ACC112 (cell line): ENCODE results near the gene EMC9.

Experiments
- H2AFZ ChIP-seq: fragments of 200-600 bp; sonication (generic); one replicate; pipeline ENCODE4 v1.6.0; 2017; ENCODE audit warnings: antibody characterized with exemption, low read length; ENCODE audit not compliant: unreplicated experiment
- H3K27ac ChIP-seq: fragments of 200-600 bp; sonication (generic); 2 replicates; pipeline ENCODE4 v1.5.1; 2014; ENCODE audit warnings: low read depth, mild to moderate bottlenecking, antibody characterized with exemption, low read length, moderate library complexity
- H3K27me3 ChIP-seq: fragments of 200-600 bp; sonication (generic); 2 replicates; pipeline ENCODE4 v1.6.1; 2014; ENCODE audit warnings: mild to moderate bottlenecking, antibody characterized with exemption, low read length, moderate library complexity, mixed read lengths; ENCODE audit not compliant: insufficient read depth
- H3K36me3 ChIP-seq: fragments of 200-600 bp; sonication (generic); 2 replicates; pipeline ENCODE4 v1.6.1; 2016; ENCODE audit warnings: mild to moderate bottlenecking, antibody characterized with exemption, low read length, moderate library complexity, mixed read lengths; ENCODE audit not compliant: insufficient read depth
- H3K4me1 ChIP-seq: fragments of 200-600 bp; sonication (generic); one replicate; pipeline ENCODE4 v1.6.1; 2016; ENCODE audit warnings: low read length, mixed read lengths; ENCODE audit not compliant: insufficient read depth, unreplicated experiment, control insufficient read depth
- H3K4me3 ChIP-seq: fragments of 200-600 bp; sonication (generic); 2 replicates; pipeline ENCODE4 v1.5.1; 2014; ENCODE audit warnings: mild to moderate bottlenecking, low read depth, low read length
- H3K79me2 ChIP-seq: fragments of 200-600 bp; sonication (generic); one replicate; pipeline ENCODE4 v1.6.0; 2016; ENCODE audit warnings: low read length; ENCODE audit not compliant: control insufficient read depth, unreplicated experiment, insufficient read depth

The EMC9 gene

GRCh38 chr14:24138396-24139271 lies 2.8 kb downstream of the EMC9 start:
- peaks cover 46% of the 10 kb centered on the region for H3K79me2 ChIP-seq
- H3K4me3 ChIP-seq = peak overlapping the region; percentile 94; the same call in 1 of the 2 replicates
- H3K27ac ChIP-seq = 0 out of 2 replicates have a peak overlapping the region, but pooled peaks have one; percentile 9
- H3K36me3 ChIP-seq = peaks cover 14% of the 10 kb centered on the region
- no peak overlapping the region for H2AFZ ChIP-seq
- H3K27me3 ChIP-seq = no peaks in the 10 kb centered on the region
- peaks cover 40% of the 10 kb centered on the region for H3K4me1 ChIP-seq

DNA sequence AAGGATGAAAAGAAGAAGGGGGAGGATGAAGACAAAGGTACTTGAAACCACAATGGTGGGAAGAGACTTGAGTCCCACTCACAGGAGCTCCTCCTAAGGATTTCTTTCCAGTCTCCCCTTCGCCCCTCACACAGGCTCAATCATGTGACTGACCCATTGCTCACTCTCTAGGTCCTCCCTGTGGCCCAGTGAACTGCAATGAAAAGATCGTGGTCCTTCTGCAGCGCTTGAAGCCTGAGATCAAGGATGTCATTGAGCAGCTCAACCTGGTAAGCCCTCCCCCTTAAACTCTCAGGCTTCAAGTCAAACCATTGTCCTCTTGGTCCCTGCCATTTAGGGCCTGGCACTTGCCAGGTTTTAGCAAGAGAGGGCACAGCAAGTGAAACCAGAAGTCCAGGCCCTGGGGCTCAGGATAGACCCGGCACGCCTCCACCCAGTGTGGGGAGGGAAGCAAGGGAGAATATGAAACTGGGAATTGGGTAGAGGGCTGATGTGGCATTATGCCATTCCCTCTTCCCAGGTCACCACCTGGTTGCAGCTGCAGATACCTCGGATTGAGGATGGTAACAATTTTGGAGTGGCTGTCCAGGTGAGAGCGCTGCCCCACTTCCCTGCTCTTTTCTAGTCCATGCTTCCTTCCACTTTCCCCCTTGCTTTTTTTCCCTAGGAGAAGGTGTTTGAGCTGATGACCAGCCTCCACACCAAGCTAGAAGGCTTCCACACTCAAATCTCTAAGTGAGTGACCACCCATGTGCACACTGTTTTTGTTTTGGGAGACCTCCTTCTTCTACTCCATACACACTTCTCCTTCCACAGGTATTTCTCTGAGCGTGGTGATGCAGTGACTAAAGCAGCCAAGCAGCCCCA lies 3.6 kb downstream of the EMC9 start:
- peaks cover 31% of the 10 kb centered on the region for H3K4me1 ChIP-seq
- H3K79me2 ChIP-seq = peaks cover 46% of the 10 kb centered on the region
- peaks cover 9% of the 10 kb centered on the region; the same call in 1 of the 2 replicates for H3K36me3 ChIP-seq
- no peak overlapping the region for H2AFZ ChIP-seq
- H3K27ac ChIP-seq = no peak overlapping the region
- H3K4me3 ChIP-seq = peak overlapping the region; percentile 93
- no peaks in the 10 kb centered on the region for H3K27me3 ChIP-seq

DNA sequence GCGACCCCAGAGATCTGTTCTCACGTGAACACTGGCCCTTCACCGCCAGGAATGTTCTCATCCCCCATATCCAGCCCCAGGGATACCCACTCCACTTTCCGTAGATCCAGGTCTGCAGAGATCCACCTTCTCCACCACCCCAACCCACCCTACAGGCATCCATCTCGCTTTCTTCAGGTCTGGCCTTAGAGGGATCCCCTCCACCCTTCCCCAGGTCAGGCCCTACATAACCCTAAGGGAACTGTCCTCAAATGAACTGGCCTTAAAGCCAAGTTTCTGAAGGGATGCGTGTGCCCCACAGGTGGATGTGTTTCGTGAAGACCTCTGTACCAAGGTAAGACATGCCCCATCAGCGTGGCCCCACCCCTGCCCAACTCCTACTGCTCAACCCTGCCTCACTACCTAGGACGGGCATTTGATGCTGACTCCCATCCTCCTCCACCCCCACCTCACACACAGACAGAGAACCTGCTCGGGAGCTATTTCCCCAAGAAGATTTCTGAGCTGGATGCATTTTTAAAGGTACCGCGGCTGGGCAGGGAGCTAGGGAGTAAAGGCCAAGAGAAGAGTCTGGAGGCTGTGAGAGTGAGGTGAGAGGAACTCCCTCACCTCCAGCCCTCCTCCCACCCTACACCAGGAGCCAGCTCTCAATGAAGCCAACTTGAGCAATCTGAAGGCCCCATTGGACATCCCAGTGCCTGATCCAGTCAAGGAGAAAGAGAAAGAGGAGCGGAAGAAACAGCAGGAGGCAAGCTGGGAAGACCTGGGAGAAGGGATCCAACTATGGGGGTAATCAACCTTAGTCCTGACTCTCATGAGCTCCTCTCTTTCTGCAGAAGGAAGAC lies 4.5 kb downstream of the EMC9 start:
- H3K36me3 ChIP-seq = peaks cover 6% of the 10 kb centered on the region; the same call in 1 of the 2 replicates
- H3K4me3 ChIP-seq = peak overlapping the region; percentile 93
- peaks cover 46% of the 10 kb centered on the region for H3K79me2 ChIP-seq
- no peaks in the 10 kb centered on the region for H3K27me3 ChIP-seq
- H3K4me1 ChIP-seq = peaks cover 30% of the 10 kb centered on the region
- no peak overlapping the region for H3K27ac ChIP-seq
- no peak overlapping the region for H2AFZ ChIP-seq

- Histone ChIP-seq H3K79me2 (peaks cover 45% of the 10 kb centered on the region), H2AFZ (peak within 1 kb of the TSS; percentile 62), H3K27me3 (no peaks in the 10 kb centered on the region), H3K4me3 (peak within 1 kb of the TSS; percentile 93), H3K36me3 (peaks cover 6% of the 10 kb centered on the region; the same call in 1 of the 2 replicates), H3K27ac (peak within 1 kb of the TSS; percentile 54; the same call in 1 of the 2 replicates), H3K4me1 (peaks cover 30% of the 10 kb centered on the region)
These were observed 5.3 kb downstream of the EMC9 start, which contains the start of gene PSME1 for GRCh38 chr14:24135834-24136683. TSS of gene PSME1 (plus strand) at chr14:24136194. CDS start at chr14:24136263, 69 bp downstream.

DNA sequence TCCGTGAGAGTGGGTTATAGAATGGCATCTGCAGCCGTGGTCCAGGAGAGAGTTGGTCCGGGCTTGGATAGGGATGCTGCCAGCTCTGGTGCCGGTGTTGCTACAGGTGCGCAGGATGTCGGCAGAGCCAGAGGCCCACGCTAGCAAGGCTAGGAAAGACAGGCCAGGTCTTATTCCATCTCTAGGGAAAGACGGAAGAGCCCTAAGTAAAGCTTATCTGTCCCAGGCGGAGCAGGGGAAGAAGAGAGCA lies 5.9 kb downstream of the EMC9 start:
- no peak overlapping the region for H3K27ac ChIP-seq
- H3K27me3 ChIP-seq = no peaks in the 10 kb centered on the region
- H3K4me3 ChIP-seq = peak overlapping the region; percentile 93
- H3K4me1 ChIP-seq = peaks cover 30% of the 10 kb centered on the region
- H3K36me3 ChIP-seq = peaks cover 6% of the 10 kb centered on the region; the same call in 1 of the 2 replicates
- H3K79me2 ChIP-seq = peaks cover 40% of the 10 kb centered on the region
- peak overlapping the region; percentile 50 for H2AFZ ChIP-seq

DNA sequence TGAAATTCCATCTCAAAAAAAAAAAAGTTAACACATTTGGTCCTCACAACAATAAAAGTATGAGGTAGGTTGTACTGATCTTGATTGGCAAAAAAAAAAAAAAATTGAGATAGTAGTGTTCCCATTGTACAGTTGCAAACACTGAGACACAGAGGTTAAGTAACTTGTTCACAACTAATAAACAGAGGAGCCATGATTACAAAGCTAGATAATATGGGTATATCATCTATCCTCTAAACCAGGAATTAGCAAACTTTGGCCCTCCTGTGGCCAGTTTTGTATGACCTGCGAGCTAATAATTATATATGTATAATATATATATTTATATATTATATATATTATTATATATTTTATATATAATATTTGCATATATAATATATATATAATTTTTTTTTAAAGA lies 7.7 kb downstream of the EMC9 start:
- no peaks in the 10 kb centered on the region for H3K27me3 ChIP-seq
- H3K4me3 ChIP-seq = no peak overlapping the region
- H2AFZ ChIP-seq = no peak overlapping the region
- no peak overlapping the region for H3K27ac ChIP-seq
- H3K4me1 ChIP-seq = peaks cover 18% of the 10 kb centered on the region
- peaks cover 1% of the 10 kb centered on the region; the same call in 1 of the 2 replicates for H3K36me3 ChIP-seq
- peaks cover 26% of the 10 kb centered on the region for H3K79me2 ChIP-seq

DNA sequence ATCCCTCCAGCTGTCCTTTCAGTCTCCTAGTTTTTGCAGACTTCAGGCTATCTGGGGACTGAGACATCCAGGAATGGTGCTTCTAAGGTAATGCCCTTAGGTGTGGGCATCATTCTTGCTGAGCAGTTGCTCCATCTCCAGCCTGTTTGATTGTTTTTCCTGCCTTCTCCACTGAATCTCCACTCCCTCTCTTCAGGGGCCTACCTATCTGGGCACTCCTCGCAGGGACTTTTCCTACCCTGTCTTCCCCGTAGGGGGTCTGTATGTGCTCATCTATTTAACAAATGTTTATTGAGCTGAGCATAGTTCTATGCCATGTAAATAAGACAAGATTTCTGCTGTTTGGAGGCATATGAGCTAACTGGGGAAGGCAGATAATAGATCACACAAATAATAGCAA lies 8.4 kb downstream of the EMC9 start:
- Histone ChIP-seq H3K4me1 (peaks cover 11% of the 10 kb centered on the region), H3K27me3 (no peaks in the 10 kb centered on the region), H3K79me2 (peaks cover 19% of the 10 kb centered on the region), H3K4me3 (no peak overlapping the region), H3K27ac (no peak overlapping the region), H2AFZ (no peak overlapping the region), H3K36me3 (no peaks in the 10 kb centered on the region)

DNA sequence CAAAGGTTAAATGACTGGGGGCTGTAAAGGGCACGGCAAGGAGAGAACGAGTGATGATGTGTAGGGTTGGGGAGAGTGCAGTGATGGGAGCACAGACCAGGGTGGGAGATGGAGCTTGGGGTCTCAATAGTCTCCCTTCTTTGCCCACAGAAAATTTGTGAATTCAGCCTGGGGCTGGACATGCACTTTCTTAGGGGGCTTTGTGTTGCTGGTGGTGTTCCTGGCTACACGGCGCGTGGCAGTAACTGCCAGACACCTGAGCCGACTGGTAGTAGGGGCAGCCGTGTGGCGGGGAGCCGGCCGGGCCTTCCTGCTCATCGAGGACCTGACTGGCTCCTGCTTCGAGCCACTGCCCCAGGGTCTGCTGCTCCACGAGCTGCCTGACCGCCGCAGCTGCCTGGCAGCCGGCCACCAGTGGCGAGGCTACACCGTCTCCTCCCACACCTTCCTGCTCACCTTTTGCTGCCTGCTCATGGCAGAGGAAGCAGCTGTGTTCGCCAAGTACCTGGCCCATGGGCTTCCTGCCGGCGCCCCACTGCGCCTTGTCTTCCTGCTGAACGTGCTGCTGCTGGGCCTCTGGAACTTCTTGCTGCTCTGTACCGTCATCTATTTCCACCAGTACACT lies 9.2 kb downstream of the EMC9 start:
- Histone ChIP-seq H3K4me1 (peaks cover 5% of the 10 kb centered on the region), H2AFZ (no peak overlapping the region), H3K27me3 (no peaks in the 10 kb centered on the region), H3K79me2 (peaks cover 11% of the 10 kb centered on the region), H3K4me3 (no peak overlapping the region), H3K27ac (no peak overlapping the region), H3K36me3 (no peaks in the 10 kb centered on the region)

DNA sequence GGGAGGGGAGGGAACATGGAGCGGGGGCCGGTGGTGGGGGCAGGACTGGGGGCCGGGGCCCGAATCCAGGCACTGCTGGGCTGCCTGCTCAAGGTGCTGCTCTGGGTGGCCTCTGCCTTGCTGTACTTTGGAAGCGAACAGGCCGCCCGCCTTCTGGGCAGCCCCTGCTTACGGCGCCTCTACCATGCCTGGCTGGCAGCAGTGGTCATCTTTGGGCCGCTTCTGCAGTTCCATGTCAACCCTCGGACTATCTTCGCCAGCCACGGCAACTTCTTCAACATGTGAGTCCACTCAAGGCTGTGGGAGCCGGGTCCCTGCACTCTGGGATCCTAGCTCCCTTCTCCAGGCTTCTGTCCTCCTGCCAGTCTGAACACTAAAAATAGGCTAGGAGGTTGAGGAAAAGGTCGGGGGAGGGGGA lies 9.8 kb downstream of the EMC9 start:
- H3K79me2 ChIP-seq = peaks cover 5% of the 10 kb centered on the region
- H3K27ac ChIP-seq = no peak overlapping the region
- no peaks in the 10 kb centered on the region for H3K36me3 ChIP-seq
- H3K27me3 ChIP-seq = no peaks in the 10 kb centered on the region
- no peak overlapping the region for H3K4me3 ChIP-seq
- no peak overlapping the region for H2AFZ ChIP-seq
- no peaks in the 10 kb centered on the region for H3K4me1 ChIP-seq
